Dedifferentiated amniotic fluid mesenchymal stem cell (primary cell): ENCODE data around the gene TRIM49.
"Not testable (repeated sequence)": the region's sequence is repeated elsewhere in the genome, so short reads cannot be mapped to it uniquely, and the experiment has no call there.

Experiments
- DNase-seq: peaks from one replicate; pipeline ENCODE4 v3.0.0-alpha.2; 2016; ENCODE audit errors: extremely low spot score

Gene TRIM49, protein sequence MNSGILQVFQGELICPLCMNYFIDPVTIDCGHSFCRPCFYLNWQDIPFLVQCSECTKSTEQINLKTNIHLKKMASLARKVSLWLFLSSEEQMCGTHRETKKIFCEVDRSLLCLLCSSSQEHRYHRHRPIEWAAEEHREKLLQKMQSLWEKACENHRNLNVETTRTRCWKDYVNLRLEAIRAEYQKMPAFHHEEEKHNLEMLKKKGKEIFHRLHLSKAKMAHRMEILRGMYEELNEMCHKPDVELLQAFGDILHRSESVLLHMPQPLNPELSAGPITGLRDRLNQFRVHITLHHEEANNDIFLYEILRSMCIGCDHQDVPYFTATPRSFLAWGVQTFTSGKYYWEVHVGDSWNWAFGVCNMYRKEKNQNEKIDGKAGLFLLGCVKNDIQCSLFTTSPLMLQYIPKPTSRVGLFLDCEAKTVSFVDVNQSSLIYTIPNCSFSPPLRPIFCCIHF

DNA sequence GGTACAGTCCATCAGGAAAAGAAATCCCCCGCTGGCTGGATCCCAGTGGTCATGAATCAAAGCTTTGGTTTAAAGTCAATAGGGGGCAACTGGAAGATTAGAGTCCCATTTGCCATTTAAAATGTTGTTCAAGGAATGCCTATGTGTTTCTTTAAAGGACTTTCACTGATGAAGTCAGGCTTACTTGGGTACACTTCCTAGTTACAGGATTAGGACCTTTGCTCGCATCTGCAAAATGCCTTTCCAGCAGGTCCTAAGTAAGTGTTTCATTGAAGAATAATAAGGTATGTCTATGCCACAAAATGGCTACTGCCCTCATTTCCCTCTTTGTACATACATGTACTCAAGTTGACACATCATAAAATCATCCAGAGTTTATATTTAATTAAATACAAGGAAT is at the start of gene TRIM49:
Gene TRIM49, minus strand, starts transcription at position 101 of the 400 bp plus-strand sequence. CDS start 4,106 bp downstream, outside the sequence.
- not testable (repeated sequence) for DNase-seq

DNA sequence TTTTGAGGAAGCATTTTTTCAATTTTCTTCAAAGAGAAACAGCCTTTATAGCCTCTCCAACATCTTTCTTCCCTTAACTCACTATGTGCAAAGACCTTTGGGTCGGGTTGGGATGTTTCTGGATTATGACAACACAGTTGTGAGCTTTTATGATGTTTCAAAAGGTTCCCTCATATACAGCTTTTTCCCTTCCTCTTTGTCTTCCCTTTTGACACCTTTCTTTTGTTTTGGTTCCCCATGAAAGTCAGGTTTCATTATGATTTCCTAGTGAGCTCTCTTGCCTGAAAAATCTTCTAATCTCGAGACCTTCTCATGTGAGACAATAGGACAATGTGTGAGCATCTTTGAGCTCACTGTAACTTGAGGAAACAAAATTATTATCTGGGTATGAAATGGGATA is 18.3 kb upstream of the TRIM49 start:
- not testable (repeated sequence) for DNase-seq

DNA sequence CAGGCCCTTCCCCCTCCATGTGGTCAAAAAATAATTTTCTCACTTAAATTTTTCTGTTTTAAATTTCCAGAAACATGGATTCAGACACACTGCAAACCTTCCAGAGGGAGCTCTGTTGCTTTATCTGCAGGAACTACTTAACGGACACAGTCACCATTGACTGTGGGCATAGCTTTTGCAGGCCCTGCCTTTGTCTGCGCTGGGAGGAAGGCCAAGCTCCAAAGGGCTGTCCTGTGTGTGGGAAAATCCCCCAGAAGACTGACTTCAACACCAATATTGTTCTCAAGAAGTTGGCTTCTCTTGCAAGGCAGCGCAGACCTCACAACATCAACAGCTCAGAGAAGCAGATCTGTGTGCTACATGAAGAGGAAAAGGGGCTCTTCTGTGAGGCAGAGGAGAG is 11.6 kb upstream of the TRIM49 start:
- not testable (repeated sequence) for DNase-seq

DNA sequence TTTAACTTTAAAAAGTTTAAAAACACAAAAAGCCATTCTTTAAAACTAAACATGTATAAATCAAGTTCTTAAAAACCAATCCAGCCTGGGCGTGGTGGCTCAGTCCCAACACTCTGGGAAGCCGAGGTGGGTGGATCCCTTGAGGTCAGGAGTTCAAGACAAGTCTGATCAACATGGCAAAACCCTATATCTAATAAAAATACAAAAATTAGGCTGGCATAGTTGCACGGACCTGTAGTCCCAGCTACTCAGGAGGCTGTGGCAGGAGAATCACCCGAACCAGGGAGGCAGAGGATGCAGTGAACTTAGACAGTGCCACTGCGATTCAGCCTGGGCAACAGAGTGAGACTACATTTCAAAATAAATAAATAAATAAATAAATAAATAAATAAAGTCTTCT is 5.2 kb upstream of the TRIM49 start:
- DNase-seq, result not testable (repeated sequence)

DNA sequence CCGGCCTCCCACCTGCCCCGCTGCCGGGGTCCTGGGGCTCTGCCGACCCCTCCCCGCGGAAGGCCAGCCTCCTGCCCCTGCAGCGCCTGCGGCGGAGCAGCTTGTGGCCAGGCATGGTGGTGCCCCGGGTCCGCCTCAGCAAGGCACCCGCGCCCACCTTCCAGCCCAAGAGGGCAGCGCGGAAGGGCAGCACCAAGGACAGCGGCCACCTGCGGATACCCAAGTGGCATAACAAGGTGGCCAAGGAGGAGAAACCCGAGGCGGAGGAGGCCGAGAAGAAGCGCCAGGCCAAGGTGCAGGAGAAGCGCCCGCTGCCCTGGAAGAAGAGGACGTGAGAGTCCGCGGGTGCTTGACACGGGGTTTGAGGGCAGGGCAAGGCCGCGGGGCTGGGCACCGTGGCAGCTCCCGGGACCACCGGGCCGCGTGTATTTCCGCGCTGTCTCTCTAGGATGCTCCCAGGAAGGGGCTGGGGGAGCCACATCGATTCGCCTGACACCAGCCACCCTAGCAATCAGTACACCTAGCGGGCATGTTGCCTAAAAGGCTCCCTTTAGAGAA is 20.8 kb downstream of the TRIM49 start:
- DNase-seq, result not testable (repeated sequence)

DNA sequence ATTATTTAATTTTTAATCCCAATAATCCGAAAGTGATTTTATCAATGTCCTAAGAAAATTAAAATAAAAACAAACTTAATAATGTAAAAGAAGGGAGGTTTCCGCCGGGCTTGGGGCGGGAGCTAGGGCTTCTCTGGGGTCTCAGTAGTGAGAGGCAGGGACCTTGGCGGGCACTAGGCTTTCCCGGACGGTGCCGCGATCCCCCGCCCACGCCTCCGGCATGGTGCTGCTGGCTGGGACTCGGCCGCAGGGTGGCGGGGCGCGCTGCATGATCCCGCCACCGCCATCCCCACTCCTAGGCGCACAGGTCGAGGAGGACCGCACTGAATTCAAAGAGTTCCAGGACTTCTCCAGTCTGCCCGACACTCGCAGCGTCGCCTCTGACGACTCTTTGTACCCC is 22.6 kb downstream of the TRIM49 start:
- not testable (repeated sequence) for DNase-seq

DNA sequence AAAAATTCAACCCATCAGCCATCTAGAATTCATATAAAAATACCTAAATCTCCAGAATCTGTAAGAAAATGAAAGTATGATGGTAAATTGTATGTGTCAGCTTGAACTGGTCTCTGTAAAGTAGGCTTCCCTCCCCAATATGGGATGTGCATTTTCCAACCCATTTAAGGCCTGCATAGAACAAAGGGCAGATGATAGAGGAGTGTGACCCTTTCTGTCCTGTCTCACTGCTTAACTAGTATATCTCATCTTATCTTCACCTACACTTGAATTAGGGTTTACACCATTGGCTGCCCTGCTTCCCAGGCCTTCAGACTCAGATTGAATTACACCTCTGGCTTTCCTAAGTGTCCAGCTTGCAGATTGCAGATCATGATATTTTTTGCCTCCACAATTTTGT is 57.6 kb downstream of the TRIM49 start:
- DNase-seq, result not testable (repeated sequence)
